ENCODE data around the gene PTH1R.

DNA sequence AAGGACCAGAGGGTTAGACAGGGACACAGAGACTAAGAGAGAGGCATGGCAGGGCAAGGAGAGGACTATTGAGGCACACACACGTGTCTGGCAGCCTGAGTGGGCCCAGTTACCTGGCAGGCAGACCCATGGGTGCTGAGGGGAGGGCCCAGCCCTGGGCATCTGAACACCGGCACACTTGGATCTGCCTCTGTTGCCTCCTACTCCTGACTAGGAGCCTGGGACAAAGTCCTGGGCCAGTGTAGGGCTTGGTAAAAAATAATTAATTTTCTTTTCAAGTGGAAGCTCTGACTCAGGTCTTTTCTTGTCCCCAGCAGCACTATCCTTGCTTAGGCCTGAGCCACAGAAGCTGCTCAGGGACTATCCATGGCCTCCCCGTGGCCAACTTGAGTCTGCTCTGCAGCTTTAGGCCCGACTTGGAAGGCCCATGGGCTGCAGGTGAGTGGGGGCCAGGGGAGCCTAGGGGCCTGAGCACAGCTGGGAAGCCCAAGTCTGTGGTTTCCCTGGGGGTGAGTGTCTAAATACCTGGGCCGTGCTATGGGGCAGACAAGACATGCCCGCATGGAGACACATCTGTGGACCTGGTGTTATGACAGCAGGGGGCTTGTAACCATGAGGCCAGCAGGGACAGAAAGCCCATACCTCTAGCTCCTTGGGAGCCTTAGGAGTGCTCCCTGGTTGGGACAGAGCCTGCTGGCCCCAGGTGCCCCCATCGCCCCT, at the start of gene PTH1R:
- TF ChIP-seq EP300 (IDR thresholded peaks at IDR 0.05; ENCODE audit: borderline replicate concordance in 1 of 2, low read depth in 1 of 2, low read length in 1 of 2) (no peak), POLR2AphosphoS5 (IDR thresholded peaks at IDR 0.05; ENCODE audit: low read depth, low read length) (no peak), CTCF (IDR thresholded peaks at IDR 0.05) (no peak), TAF1 (IDR thresholded peaks at IDR 0.05; ENCODE audit: borderline replicate concordance, low read depth, low read length) (no peak), RFX5 (IDR thresholded peaks at IDR 0.05; ENCODE audit: low read length) (no peak), RAD21 (IDR thresholded peaks at IDR 0.05; ENCODE audit: low read length) (no peak), CHD2 (IDR thresholded peaks at IDR 0.05; ENCODE audit: low read length, partially characterized antibody) (no peak), NRF1 (IDR thresholded peaks at IDR 0.05; ENCODE audit: low read depth, low read length) (no peak), SIN3A (IDR thresholded peaks at IDR 0.05; ENCODE audit: borderline replicate concordance, low read depth, low read length) (no peak)
- TF ChIP-seq, protein P1, sequence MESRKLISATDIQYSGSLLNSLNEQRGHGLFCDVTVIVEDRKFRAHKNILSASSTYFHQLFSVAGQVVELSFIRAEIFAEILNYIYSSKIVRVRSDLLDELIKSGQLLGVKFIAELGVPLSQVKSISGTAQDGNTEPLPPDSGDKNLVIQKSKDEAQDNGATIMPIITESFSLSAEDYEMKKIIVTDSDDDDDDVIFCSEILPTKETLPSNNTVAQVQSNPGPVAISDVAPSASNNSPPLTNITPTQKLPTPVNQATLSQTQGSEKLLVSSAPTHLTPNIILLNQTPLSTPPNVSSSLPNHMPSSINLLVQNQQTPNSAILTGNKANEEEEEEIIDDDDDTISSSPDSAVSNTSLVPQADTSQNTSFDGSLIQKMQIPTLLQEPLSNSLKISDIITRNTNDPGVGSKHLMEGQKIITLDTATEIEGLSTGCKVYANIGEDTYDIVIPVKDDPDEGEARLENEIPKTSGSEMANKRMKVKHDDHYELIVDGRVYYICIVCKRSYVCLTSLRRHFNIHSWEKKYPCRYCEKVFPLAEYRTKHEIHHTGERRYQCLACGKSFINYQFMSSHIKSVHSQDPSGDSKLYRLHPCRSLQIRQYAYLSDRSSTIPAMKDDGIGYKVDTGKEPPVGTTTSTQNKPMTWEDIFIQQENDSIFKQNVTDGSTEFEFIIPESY (IDR thresholded peaks at IDR 0.05; ENCODE audit: borderline replicate concordance, low read depth), result no peak

All from SK-N-SH (cell line).